Measurements from ENCODE around the gene MOB3A.

- TF ChIP-seq POLR2A (IDR thresholded peaks at IDR 0.05) (no peak), CTCF (IDR thresholded peaks at IDR 0.05) (no peak)
Measured at GRCh38 chr19:2057484-2058469, 38.3 kb downstream of the MOB3A start.

All from adrenal gland (tissue), 5 donors.